Transverse colon (tissue), 4 donors: ENCODE data around the gene MPPED1.

Experiments used
- EP300 ChIP-seq: sonication (generic); formaldehyde crosslinking; IDR thresholded peaks from one replicate; pipeline ENCODE4 v1.6.1; 2017; ENCODE audit warnings: antibody characterized with exemption, low read depth
- POLR2A ChIP-seq: fragments of 450-650 bp; IDR thresholded peaks from one replicate; pipeline ENCODE4 v1.6.1; 2016; ENCODE audit warnings: antibody characterized with exemption, mild to moderate bottlenecking, moderate library complexity
- POLR2AphosphoS5 ChIP-seq, 3 donors: sonication (generic); formaldehyde crosslinking; IDR thresholded peaks; one replicate each; pipeline ENCODE4 v1.6.1; 2016; ENCODE audit warnings: antibody characterized with exemption in 3 of 3
- TF ChIP-seq, protein P1 (sequence below), 5 experiments: fragments of 200-600 bp in 3 of 5; fragments of 450-650 bp in 2 of 5; sonication (generic) in 3 of 5; IDR thresholded peaks; 1 replicate in 2 of 5; 2 replicates in 3 of 5; pipeline ENCODE4 v1.5.1; 2016 to 2017; ENCODE audit warnings: antibody characterized with exemption in 5 of 5, inconsistent platforms in 3 of 5, mild to moderate bottlenecking in 2 of 5, moderate library complexity in 1 of 5

DNA sequence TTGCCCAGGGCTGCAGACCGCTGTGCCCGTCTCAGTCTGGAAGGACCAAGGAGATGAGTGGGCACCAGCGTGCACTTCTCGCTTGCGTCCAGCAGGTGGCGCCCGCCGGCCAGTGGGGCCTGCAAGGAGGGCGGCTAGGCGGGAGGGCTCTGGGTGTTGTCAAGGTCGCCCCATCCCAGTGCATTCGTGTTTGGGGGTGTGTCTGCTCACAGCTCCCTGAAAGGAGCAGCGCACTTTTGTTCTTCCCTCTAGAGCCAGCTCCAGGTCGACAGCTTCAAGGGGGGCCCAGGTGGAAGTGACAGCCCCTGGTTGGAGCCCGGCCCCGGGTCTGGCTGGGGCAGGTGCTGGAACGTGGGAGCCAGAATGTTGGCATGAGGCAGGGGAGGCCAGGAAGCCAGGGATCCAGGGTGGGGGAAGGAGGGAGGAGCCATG lies 23.4 kb upstream of the MPPED1 start:
- TF ChIP-seq, protein P1, sequence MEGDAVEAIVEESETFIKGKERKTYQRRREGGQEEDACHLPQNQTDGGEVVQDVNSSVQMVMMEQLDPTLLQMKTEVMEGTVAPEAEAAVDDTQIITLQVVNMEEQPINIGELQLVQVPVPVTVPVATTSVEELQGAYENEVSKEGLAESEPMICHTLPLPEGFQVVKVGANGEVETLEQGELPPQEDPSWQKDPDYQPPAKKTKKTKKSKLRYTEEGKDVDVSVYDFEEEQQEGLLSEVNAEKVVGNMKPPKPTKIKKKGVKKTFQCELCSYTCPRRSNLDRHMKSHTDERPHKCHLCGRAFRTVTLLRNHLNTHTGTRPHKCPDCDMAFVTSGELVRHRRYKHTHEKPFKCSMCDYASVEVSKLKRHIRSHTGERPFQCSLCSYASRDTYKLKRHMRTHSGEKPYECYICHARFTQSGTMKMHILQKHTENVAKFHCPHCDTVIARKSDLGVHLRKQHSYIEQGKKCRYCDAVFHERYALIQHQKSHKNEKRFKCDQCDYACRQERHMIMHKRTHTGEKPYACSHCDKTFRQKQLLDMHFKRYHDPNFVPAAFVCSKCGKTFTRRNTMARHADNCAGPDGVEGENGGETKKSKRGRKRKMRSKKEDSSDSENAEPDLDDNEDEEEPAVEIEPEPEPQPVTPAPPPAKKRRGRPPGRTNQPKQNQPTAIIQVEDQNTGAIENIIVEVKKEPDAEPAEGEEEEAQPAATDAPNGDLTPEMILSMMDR (IDR thresholded peaks at IDR 0.05) = peak; percentile 86 to 99 (median 96)
- TF ChIP-seq POLR2A (no peak), EP300 (no peak), POLR2AphosphoS5 (IDR thresholded peaks at IDR 0.05) (no peak)
